Thoracic aorta (tissue), 2 donors: Measurements from ENCODE around the gene PROZ. TPM values are rescaled to one million over a fixed set of nuclear protein-coding genes. Genes with fewer than 3 reads are reported as not detected.

ENCODE experiments used
- ATAC-seq: fragments of 150-250 bp; one replicate; pipeline ENCODE4 v1.8.0; 2017; ENCODE audit warnings: low read depth; ENCODE audit not compliant: insufficient number of reproducible peaks, low FRiP score
- DNase-seq: peaks from one replicate; pipeline ENCODE4 v3.0.0-alpha.2; 2020; ENCODE audit warnings: low spot score
- H3K27ac ChIP-seq, 2 donors: fragments of 200-600 bp; sonication (generic); 1 replicate in 1 of 2; 2 replicates in 1 of 2; pipeline ENCODE4 v1.5.1; 2016; ENCODE audit warnings: mild to moderate bottlenecking in 2 of 2, moderate library complexity in 2 of 2
- H3K27me3 ChIP-seq: fragments of 200-600 bp; sonication (generic); replicated peaks from 2 replicates; pipeline ENCODE4 v1.6.0; 2016; ENCODE audit warnings: mild to moderate bottlenecking; ENCODE audit not compliant: insufficient read depth
- H3K36me3 ChIP-seq: fragments of 200-600 bp; sonication (generic); one replicate; pipeline ENCODE4 v1.5.1; 2016
- H3K4me1 ChIP-seq, 2 donors: fragments of 200-600 bp; sonication (generic); 1 replicate in 1 of 2; 2 replicates in 1 of 2; pipeline versions ENCODE4 v1.5.1 to v1.6.0; 2016; ENCODE audit warnings: low read depth in 2 of 2, mild to moderate bottlenecking in 1 of 2; ENCODE audit not compliant: control insufficient read depth in 1 of 2
- H3K4me3 ChIP-seq: fragments of 200-600 bp; sonication (generic); 2 replicates; pipeline ENCODE4 v1.5.1; 2016; ENCODE audit warnings: mild to moderate bottlenecking
- H3K9me3 ChIP-seq: fragments of 200-600 bp; sonication (generic); 2 replicates; pipeline ENCODE4 v1.5.1; 2016
- CTCF ChIP-seq: fragments of 200-600 bp; sonication (generic); IDR thresholded peaks from one replicate; pipeline ENCODE4 v1.5.1; 2019; ENCODE audit warnings: antibody characterized with exemption
- total RNA-seq, 2 donors: library from RNA; depleted of rRNA; stranded (reverse); fragments of >200 nt; gene quantifications; one replicate each; pipeline versions ENCODE4 v1.1.0 to v1.2.3, GENCODE V29; 2016

The PROZ gene
- total RNA-seq, 2 donors from 2014 or later = not detected

GRCh38 chr13:113140677-113141600, 17.5 kb upstream of the PROZ start:
- no peak for TF ChIP-seq CTCF
- Histone ChIP-seq H3K36me3 (no peaks in the 10 kb centered on the region), H3K9me3 (no peaks in the 10 kb centered on the region), H3K4me3 (no peak overlapping the region), H3K27me3 (no peaks in the 10 kb centered on the region), H3K27ac (no peak overlapping the region), H3K4me1 (no peaks in the 10 kb centered on the region)
- no peak for ATAC-seq
- no peak for DNase-seq

DNA sequence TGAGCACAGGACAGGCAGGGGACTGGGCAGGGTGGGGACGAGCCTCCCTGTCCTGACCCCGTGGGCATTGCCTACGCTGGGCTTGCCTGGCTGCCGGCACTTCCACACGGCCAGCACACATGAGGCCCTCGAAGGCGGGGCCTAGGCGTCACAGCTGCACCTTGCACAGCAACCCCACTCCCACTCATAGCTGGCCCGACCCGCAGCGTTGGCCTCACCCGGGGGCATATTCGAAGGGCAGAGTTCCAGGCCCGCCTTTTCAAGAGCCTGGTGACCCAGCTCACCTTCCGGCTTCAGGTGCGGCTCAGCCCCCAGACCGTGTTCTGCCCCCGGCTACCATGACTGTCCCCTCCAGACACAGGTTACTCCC, 16.9 kb upstream of the PROZ start:
- no peak for TF ChIP-seq CTCF
- DNase-seq (no peak), ATAC-seq (no peak)
- Histone ChIP-seq H3K36me3 (no peaks in the 10 kb centered on the region), H3K27me3 (no peaks in the 10 kb centered on the region), H3K27ac (no peak overlapping the region), H3K9me3 (no peaks in the 10 kb centered on the region), H3K4me3 (no peak overlapping the region), H3K4me1 (no peaks in the 10 kb centered on the region)

GRCh38 chr13:113142876-113143275, 15.6 kb upstream of the PROZ start:
- Histone ChIP-seq H3K4me1 (no peaks in the 10 kb centered on the region), H3K9me3 (no peaks in the 10 kb centered on the region), H3K27ac (no peak overlapping the region), H3K27me3 (no peaks in the 10 kb centered on the region), H3K4me3 (no peak overlapping the region), H3K36me3 (no peaks in the 10 kb centered on the region)
- ATAC-seq (no peak), DNase-seq (no peak)
- TF ChIP-seq CTCF = no peak

DNA sequence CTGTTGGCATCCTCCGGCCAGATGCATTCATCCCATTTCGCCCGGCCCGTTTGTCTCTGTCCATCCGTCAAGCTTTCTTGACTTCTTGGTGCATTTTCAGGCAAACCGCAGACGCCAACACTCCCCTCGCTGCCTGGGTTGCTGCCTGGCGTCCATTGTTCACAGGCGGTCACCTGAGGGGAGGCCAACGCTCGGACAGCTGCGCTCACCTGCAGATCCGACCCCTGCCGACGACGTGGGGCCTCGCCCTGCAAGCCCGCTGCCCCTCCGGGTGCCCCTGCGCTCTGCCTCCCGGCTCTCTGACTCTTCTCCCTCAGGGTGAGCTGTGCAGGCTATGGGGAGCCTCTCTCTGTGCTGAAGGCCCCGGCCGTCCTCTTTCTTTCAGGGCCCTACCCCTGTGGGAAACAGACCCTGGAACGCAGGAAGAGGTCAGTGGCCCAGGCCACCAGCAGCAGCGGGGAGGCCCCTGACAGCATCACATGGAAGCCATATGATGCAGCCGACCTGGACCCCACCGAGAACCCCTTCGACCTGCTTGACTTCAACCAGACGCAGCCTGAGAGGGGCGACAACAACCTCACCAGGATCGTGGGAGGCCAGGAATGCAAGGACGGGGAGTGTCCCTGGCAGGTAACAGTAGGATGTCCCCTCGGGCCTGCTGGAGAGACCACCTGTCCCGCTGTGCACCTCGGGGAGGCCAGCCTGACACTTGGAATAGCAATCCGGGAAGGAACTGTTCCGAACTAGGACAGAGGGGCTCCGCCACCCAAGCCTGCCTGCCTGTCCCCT, 14.8 kb upstream of the PROZ start:
- Histone ChIP-seq H3K27ac (no peak overlapping the region), H3K9me3 (no peaks in the 10 kb centered on the region), H3K36me3 (no peaks in the 10 kb centered on the region), H3K4me3 (no peak overlapping the region), H3K27me3 (no peaks in the 10 kb centered on the region), H3K4me1 (no peaks in the 10 kb centered on the region)
- DNase-seq (no peak), ATAC-seq (no peak)
- TF ChIP-seq CTCF = no peak

DNA sequence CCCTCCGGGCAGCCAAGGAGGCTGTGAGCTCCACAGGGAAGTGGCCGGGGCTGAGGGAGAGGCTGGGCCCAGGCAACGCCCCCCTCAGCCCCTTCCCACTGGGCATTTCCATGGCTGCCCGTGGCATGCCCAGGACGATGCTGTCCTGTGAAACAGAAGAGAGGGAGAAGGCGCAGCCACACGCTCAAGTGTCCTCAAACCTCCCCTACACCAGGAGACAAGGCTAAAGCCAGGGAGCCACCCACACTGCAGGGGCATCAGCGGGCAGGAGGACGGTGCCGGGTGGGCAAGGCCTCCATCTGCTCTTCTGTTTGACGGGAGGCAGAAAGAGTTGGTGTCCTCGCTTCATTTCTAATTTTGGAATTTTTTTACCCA, 14.2 kb upstream of the PROZ start:
- Histone ChIP-seq H3K4me3 (no peak overlapping the region), H3K27ac (no peak overlapping the region), H3K36me3 (no peaks in the 10 kb centered on the region), H3K27me3 (no peaks in the 10 kb centered on the region), H3K9me3 (no peaks in the 10 kb centered on the region), H3K4me1 (no peaks in the 10 kb centered on the region)
- ATAC-seq (no peak), DNase-seq (no peak)
- TF ChIP-seq CTCF = no peak
